ENCODE results near the gene JOSD1.

GRCh38 chr22:38716271-38716670 lies 15.5 kb upstream of the JOSD1 start:
- TF ChIP-seq ATF3 (IDR thresholded peaks at IDR 0.05) (no peak), CTCF (IDR thresholded peaks at IDR 0.05; ENCODE audit: low read depth, low read length, missing input control) (no peak), ZBTB33 (IDR thresholded peaks at IDR 0.05) (no peak), EGR1 (IDR thresholded peaks at IDR 0.05; ENCODE audit: low read depth in 2 of 2) (no peak), TAF1 (conservative IDR thresholded peaks at IDR 0.05) (no peak), FOXA1 (IDR thresholded peaks at IDR 0.05) (no peak)

Data from liver (tissue), 3 donors.